Measurements from ENCODE around the gene LRRC56. TPM values are rescaled to one million over a fixed set of nuclear protein-coding genes. Genes with fewer than 3 reads are reported as not detected.

Gene LRRC56, protein sequence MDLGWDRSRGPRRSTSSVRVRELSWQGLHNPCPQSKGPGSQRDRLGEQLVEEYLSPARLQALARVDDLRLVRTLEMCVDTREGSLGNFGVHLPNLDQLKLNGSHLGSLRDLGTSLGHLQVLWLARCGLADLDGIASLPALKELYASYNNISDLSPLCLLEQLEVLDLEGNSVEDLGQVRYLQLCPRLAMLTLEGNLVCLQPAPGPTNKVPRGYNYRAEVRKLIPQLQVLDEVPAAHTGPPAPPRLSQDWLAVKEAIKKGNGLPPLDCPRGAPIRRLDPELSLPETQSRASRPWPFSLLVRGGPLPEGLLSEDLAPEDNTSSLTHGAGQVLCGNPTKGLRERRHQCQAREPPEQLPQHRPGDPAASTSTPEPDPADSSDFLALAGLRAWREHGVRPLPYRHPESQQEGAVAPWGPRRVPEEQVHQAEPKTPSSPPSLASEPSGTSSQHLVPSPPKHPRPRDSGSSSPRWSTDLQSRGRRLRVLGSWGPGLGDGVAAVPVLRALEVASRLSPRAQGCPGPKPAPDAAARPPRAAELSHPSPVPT
- under 1 TPM in 7 of 9 donors, not detected in 2; 0.07 to 0.35 (median 0.20) TPM for total RNA-seq
- under 1 TPM; 0.19 to 0.30 TPM for polyA plus RNA-seq
- long read RNA-seq, donor 1, result 0 reads
- long read RNA-seq, donor 2, result 0 reads
- long read RNA-seq, donor 3, result 0 reads

DNA sequence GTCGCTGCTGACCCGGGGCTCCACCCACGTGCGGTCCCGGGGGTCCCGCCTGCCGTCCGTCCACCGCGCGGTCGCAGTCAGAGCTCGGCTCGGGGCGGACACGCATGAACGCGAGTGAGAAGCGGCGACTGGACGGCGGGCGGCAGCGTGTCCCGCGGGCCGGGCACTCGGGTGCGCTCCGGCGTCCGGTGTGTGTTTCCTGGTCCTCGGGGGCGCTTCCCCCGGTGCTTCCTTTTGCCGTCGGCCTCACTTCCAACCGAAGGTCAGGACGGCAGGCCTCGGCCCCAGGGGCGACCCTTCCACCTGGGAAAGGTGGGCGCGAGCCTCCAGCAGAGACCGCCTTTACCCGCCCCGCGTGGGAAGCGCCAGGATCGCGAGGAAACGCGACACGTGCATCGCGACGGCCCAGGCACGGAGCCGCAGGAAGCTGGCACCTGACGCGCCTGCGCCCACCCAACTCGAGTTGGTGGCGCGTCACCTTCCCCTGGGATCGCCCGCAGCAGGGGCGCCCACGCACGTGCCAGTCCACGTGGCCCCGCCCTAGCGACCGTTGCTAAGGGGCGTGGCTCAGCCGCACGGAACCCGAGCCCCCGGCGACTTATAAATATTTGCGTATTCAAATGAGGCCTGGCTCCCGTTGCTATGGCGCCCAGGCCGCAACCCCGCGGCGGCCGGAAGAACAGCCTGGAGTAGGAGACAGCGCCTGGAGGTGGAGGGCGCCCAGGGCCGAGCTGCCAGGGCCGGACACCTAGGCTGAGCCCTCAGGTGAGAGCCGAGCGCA, at the start of gene LRRC56:
TSS of gene LRRC56 (plus strand) at position 687 of the 781 bp plus-strand sequence. CDS start 3,158 bp downstream, outside the sequence.
- peak in 3 of 4 donors; percentile 3 to 26 (median 10) for ATAC-seq
- peak within 1 kb of the TSS in 2 of 12 donors; percentile 2 to 84 for H3K27ac ChIP-seq
- peaks cover 9 to 50% (median 32%) of the 10 kb centered on the region in 12 donors for H3K4me1 ChIP-seq

DNA sequence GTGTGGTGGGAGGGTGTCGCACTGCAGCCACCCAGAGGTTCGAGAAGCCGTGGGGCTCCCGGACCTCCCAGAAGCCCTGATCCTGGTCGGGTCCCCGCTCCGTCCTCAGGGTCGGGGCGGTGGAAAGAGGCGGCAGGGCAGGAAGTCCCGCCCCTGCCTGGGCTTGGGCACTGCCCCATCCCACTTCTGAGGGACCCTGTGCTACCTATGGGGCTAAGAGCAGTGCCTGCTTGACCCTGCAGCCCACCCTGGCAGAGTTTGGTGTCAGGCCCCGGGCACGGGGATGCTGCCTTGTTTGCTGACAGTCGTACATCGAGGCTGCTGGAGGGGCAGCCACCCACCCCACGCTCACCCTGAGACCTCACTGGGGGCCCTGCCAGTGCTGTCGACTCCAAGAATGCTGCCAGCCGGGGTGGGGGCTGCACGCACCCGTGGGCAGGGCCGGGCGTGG, 49.7 kb upstream of the LRRC56 start:
- TF ChIP-seq, protein P1, sequence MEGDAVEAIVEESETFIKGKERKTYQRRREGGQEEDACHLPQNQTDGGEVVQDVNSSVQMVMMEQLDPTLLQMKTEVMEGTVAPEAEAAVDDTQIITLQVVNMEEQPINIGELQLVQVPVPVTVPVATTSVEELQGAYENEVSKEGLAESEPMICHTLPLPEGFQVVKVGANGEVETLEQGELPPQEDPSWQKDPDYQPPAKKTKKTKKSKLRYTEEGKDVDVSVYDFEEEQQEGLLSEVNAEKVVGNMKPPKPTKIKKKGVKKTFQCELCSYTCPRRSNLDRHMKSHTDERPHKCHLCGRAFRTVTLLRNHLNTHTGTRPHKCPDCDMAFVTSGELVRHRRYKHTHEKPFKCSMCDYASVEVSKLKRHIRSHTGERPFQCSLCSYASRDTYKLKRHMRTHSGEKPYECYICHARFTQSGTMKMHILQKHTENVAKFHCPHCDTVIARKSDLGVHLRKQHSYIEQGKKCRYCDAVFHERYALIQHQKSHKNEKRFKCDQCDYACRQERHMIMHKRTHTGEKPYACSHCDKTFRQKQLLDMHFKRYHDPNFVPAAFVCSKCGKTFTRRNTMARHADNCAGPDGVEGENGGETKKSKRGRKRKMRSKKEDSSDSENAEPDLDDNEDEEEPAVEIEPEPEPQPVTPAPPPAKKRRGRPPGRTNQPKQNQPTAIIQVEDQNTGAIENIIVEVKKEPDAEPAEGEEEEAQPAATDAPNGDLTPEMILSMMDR (IDR thresholded peaks at IDR 0.05), result no peak
- TF ChIP-seq POLR2A (IDR thresholded peaks at IDR 0.05), result no peak
- Histone ChIP-seq H3K27ac (no peak overlapping the region), H3K4me3 (no peak overlapping the region), H3K4me1 (no peaks in the 10 kb centered on the region), H3K27me3 (no peaks in the 10 kb centered on the region), H3K36me3 (peaks cover 0 to 46% (median 21%) of the 10 kb centered on the region in 9 donors), H3K9me3 (no peaks in the 10 kb centered on the region)
- 87 to 94% (median 92%) methylated on average over 7 to 22 of the region's 22 CpGs for WGBS, 4 donors
- no peak for ATAC-seq
- intact Hi-C loops (cut with DNase I), result no loop called here
- DNase-seq, result peak in 2 of 5 donors; percentile 22 to 60

More for the DNA sequence above, at the start of gene LRRC56:
- Histone ChIP-seq H3K4me3 (peak within 1 kb of the TSS; percentile 8 to 99 (median 79)), H3K36me3 (peaks cover 0 to 19% (median 16%) of the 10 kb centered on the region in 9 donors), H3K27me3 (peaks cover 3 to 19% (median 9%) of the 10 kb centered on the region in 9 donors), H3K9me3 (no peaks in the 10 kb centered on the region)
- intact Hi-C loops (cut with DNase I), result no loop called here
- TF ChIP-seq, protein P1 (IDR thresholded peaks at IDR 0.05), result no peak
- 3% methylated on average over 49 to 93 of the region's 93 CpGs for WGBS, 4 donors
- DNase-seq, result peak; percentile 68 to 90 (median 74)

DNA sequence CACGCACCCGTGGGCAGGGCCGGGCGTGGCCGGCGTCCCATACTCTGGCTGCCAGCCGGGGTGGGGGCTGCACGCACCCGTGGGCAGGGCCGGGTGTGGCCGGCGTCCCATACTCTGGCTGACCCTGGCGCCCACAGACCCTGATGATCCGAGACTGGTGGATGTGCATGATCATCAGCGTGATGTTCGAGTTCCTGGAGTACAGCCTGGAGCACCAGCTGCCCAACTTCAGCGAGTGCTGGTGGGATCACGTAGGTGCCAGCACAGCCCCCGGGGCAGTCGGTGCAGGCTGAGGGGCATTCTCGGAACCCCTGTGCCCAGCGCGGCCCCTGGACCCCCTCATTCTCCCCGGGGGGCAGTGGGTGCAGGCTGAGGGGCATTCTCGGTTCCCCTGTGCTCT, 49.3 kb upstream of the LRRC56 start:
- 86 to 94% (median 90%) methylated on average over 4 to 25 of the region's 25 CpGs for WGBS, 4 donors
- no peak overlapping the region for H3K27ac ChIP-seq
- H3K27me3 ChIP-seq, result no peaks in the 10 kb centered on the region
- H3K4me3 ChIP-seq, result no peak overlapping the region
- TF ChIP-seq, protein P1 (IDR thresholded peaks at IDR 0.05), result no peak
- TF ChIP-seq POLR2A (IDR thresholded peaks at IDR 0.05), result no peak
- DNase-seq (no peak), ATAC-seq (no peak)
- H3K9me3 ChIP-seq, result no peaks in the 10 kb centered on the region
- peaks cover 0 to 50% (median 22%) of the 10 kb centered on the region in 9 donors for H3K36me3 ChIP-seq
- intact Hi-C loops (cut with DNase I), result no loop called here
- H3K4me1 ChIP-seq, result no peaks in the 10 kb centered on the region

Measured in heart left ventricle (tissue), 16 donors.